ENCODE results near the gene ERCC6L2. TPM values are rescaled to one million over a fixed set of nuclear protein-coding genes. Genes with fewer than 3 reads are reported as not detected.

Gene ERCC6L2
- total and polyA plus RNA-seq, 2 of the 8 experiments (the other 6 are each of a cell fraction or from before 2014, with no cell fraction given): 9.8 to 50.0 TPM

- CTCF ChIA-PET (ENCODE audit: partially characterized antibody): interaction anchor here (0.8 to 1.2 kb wide), 2 partner anchors 9 to 27 kb away, joined by 3 to 4 read pairs; no protein-coding TSS in a partner anchor
- TF ChIP-seq YY1 (IDR thresholded peaks at IDR 0.05; ENCODE audit: low read depth, low read length) (no peak), TAF1 (IDR thresholded peaks at IDR 0.05; ENCODE audit: low read depth, low read length) (no peak), GTF2F1 (IDR thresholded peaks at IDR 0.05; ENCODE audit: borderline replicate concordance, low read depth, low read length) (no peak), ASH2L (IDR thresholded peaks at IDR 0.05; ENCODE audit: low read length) (no peak), PHF8 (conservative IDR thresholded peaks at IDR 0.05; ENCODE audit: low read depth, low read length) (no peak)
- H3K4me1 ChIP-seq (replicated peaks in 1 of 4; ENCODE audit: control insufficient read depth in 3 of 4, insufficient read depth in 4 of 4, low read length in 3 of 4): peaks cover 0 to 2% (median 0%) of the 10 kb centered on the region in 4 experiments; a peak in 2 of 7 replicates
Measured at GRCh38 chr9:95935861-95936578, 60.5 kb downstream of the ERCC6L2 start.

More at GRCh38 chr9:95935861-95936578, 60.5 kb downstream of the ERCC6L2 start:
- H3K27me3 ChIP-seq (replicated peaks in 1 of 4; ENCODE audit: control insufficient read depth in 3 of 4, extremely low read depth in 1 of 4, insufficient read depth in 3 of 4, low read length in 3 of 4): no peaks in the 10 kb centered on the region
- DNase-seq (ENCODE audit: low read depth in 1 of 2, low spot score in 2 of 2) (no peak), FAIRE-seq (no peak)
- H2BK20ac ChIP-seq (ENCODE audit: low read length): no peak overlapping the region
- no peak overlapping the region for H2BK15ac ChIP-seq (ENCODE audit: low read length)
- H3K4me2 ChIP-seq (ENCODE audit: insufficient read depth in 1 of 2, low read depth in 2 of 2, low read length in 2 of 2): no peak overlapping the region
- H3K23ac ChIP-seq (ENCODE audit: insufficient read length): no peak overlapping the region
- no peaks in the 10 kb centered on the region for H4K20me1 ChIP-seq (replicated peaks in 1 of 2; ENCODE audit: control insufficient read depth in 1 of 2, insufficient read depth in 2 of 2, low read length in 2 of 2)
- H3K9ac ChIP-seq (replicated peaks in 1 of 4; ENCODE audit: extremely low read depth in 1 of 4, low read depth in 3 of 4, low read length in 3 of 4): no peak overlapping the region
- peaks cover 4% of the 10 kb centered on the region for H3K79me1 ChIP-seq (ENCODE audit: low read depth, low read length)
- no peak overlapping the region for H3K56ac ChIP-seq (replicated peaks; ENCODE audit: insufficient read length, low read depth, low read length)
- H4K5ac ChIP-seq (ENCODE audit: insufficient read length, low read depth, low read length): no peak overlapping the region
- no peak overlapping the region for H3K27ac ChIP-seq (ENCODE audit: low read depth, low read length)
- H2BK120ac ChIP-seq (replicated peaks; ENCODE audit: low read depth, low read length): no peak overlapping the region
- peaks cover 0 to 9% of the 10 kb centered on the region in 2 experiments; a peak in 1 of 4 replicates for H3K79me2 ChIP-seq (ENCODE audit: control insufficient read depth in 1 of 2, insufficient read depth in 2 of 2, low read length in 2 of 2)
- H2BK12ac ChIP-seq (ENCODE audit: low read depth, low read length): no peak overlapping the region
- no peak overlapping the region for H3K14ac ChIP-seq (ENCODE audit: insufficient read length)
- no peak overlapping the region for H2AK5ac ChIP-seq (ENCODE audit: low read depth, low read length)
- POLR2A ChIA-PET (ENCODE audit: partially characterized antibody): interaction anchor here (1.2 kb wide), 1 partner anchor 60 kb away, joined by 3 read pairs; the partner anchor contains the start of gene ERCC6L2
- H2BK5ac ChIP-seq (ENCODE audit: low read depth, low read length): no peak overlapping the region
- H3K4me3 ChIP-seq (ENCODE audit: extremely low read depth in 1 of 4, insufficient read depth in 2 of 4, low read depth in 3 of 4, low read length in 4 of 4): no peak overlapping the region
- no peak overlapping the region for H2AFZ ChIP-seq (ENCODE audit: low read length)
- peak overlapping the region; percentile 35 for H4K91ac ChIP-seq (replicated peaks; ENCODE audit: insufficient read length, low read length)
- no peak overlapping the region for H3K4ac ChIP-seq (replicated peaks; ENCODE audit: insufficient read length, low read depth, low read length)
- peaks cover 0 to 18% (median 4%) of the 10 kb centered on the region in 4 experiments; a peak in 4 of 8 replicates for H3K36me3 ChIP-seq (ENCODE audit: control insufficient read depth in 2 of 4, insufficient read depth in 4 of 4, low read length in 3 of 4)
- H3K9me3 ChIP-seq (ENCODE audit: insufficient read depth in 2 of 2, low read depth in 1 of 2, low read length in 1 of 2): no peaks in the 10 kb centered on the region
- WGBS, 2 experiments (ENCODE audit: extremely low coverage in 1 of 2, insufficient coverage in 1 of 2, insufficient read length in 1 of 2, insufficient replicate concordance in 2 of 2, low coverage in 1 of 2, low lambda C conversion rate in 2 of 2, missing lambda C conversion rate in 1 of 2): 95% methylated on average over 2 of the region's 2 CpGs; no CpG with 5 or more reads in 1 of the 2 experiments
- H4K8ac ChIP-seq (ENCODE audit: extremely low read depth, insufficient read depth, low read length): no peak overlapping the region
- no peaks in the 10 kb centered on the region for H3K23me2 ChIP-seq (ENCODE audit: low read depth, low read length)
- no peak overlapping the region for H3K18ac ChIP-seq (ENCODE audit: extremely low read depth, low read length)
